Testis (tissue), 3 donors: Measurements from ENCODE around the gene HEPHL1. TPM values are rescaled to one million over a fixed set of nuclear protein-coding genes. Genes with fewer than 3 reads are reported as not detected.

ENCODE experiments used
- DNase-seq: peaks from one replicate; pipeline ENCODE4 v3.0.0-alpha.2; 2019
- H3K27ac ChIP-seq, 2 donors: fragments of 200-600 bp; sonication (generic); one replicate each; pipeline ENCODE4 v1.5.1; 2019
- H3K27me3 ChIP-seq: fragments of 200-600 bp; sonication (generic); one replicate; pipeline ENCODE4 v1.5.1; 2019
- H3K36me3 ChIP-seq: fragments of 200-600 bp; sonication (generic); one replicate; pipeline ENCODE4 v1.5.1; 2017; ENCODE audit warnings: low read depth; ENCODE audit errors: missing control alignments
- H3K4me1 ChIP-seq: fragments of 200-600 bp; sonication (generic); one replicate; pipeline ENCODE4 v1.5.1; 2019
- H3K4me3 ChIP-seq, 2 donors: fragments of 200-600 bp; sonication (generic); one replicate each; pipeline ENCODE4 v1.5.1; 2017 to 2019
- H3K9me3 ChIP-seq: fragments of 200-600 bp; sonication (generic); one replicate; pipeline ENCODE4 v1.5.1; 2017
- POLR2A ChIP-seq: fragments of 450-650 bp; IDR thresholded peaks from one replicate; pipeline ENCODE4 v1.6.1; 2017; ENCODE audit warnings: antibody characterized with exemption, mild to moderate bottlenecking, moderate library complexity
- WGBS, 2 donors: methylation state at CpG; one replicate each; pipeline ENCODE4 v1.1.5; 2018; 5-methylcytosine and 5-hydroxymethylcytosine counted together
- intact Hi-C: fragments of 100-400 bp; cut with DNase I; formaldehyde crosslinking; loops from one replicate; pipeline ENCODE4 v1.15.1; 2023; ENCODE audit warnings: low total_unique reads
- polyA plus RNA-seq: library from polyadenylated mRNA; stranded (reverse); fragments of 350-450 nt; fragmentation: Illumina TruSeq; extraction: RNeasy Lipid Tissue Mini Kit (QIAGEN cat#74804); gene quantifications from one replicate; pipeline ENCODE4 v1.2.3, GENCODE V29; 2014; ENCODE audit warnings: low read depth, low replicate concordance; ENCODE audit not compliant: insufficient read depth
- total RNA-seq, 2 donors: library from RNA; depleted of rRNA; stranded (reverse); fragments of >200 nt; gene quantifications; one replicate each; pipeline ENCODE4 v1.2.3, GENCODE V29; 2016
- TF ChIP-seq, protein P1 (sequence below), 3 experiments: fragments of 450-650 bp in 2 of 3; fragments of 200-600 bp in 1 of 3; sonication (generic) in 1 of 3; IDR thresholded peaks; one replicate each; pipeline ENCODE4 v1.5.1; 2016 to 2019; ENCODE audit warnings: antibody characterized with exemption in 3 of 3, mild to moderate bottlenecking in 2 of 3, moderate library complexity in 1 of 3

HEPHL1 gene
- total and polyA plus RNA-seq, 3 donors from 2014 or later: 0.24 to 0.87 (median 0.54) TPM

DNA sequence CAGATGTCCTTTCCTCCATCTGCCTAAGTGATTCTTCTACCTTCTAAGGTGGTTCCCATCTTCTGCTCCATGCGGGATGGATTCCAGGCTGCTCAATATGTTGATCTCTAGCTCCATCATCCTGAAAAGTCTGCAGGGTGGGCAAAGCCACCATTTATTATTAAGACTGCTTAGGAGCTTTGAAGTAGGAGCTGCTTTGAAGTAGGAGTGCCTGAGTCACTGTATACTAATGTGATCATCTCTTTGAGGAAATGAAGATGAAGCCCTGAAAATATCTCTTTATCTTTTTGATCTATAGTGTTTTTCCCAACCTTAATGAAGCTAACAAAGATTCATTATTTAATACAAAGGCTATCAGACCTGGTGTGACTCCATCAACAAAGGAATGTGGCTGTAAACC is 13.1 kb downstream of the HEPHL1 start:
- no peak for DNase-seq
- no peaks in the 10 kb centered on the region for H3K27me3 ChIP-seq
- no peaks in the 10 kb centered on the region for H3K36me3 ChIP-seq
- no peaks in the 10 kb centered on the region for H3K9me3 ChIP-seq
- H3K27ac ChIP-seq: no peak overlapping the region
- TF ChIP-seq POLR2A: no peak
- TF ChIP-seq, protein P1, sequence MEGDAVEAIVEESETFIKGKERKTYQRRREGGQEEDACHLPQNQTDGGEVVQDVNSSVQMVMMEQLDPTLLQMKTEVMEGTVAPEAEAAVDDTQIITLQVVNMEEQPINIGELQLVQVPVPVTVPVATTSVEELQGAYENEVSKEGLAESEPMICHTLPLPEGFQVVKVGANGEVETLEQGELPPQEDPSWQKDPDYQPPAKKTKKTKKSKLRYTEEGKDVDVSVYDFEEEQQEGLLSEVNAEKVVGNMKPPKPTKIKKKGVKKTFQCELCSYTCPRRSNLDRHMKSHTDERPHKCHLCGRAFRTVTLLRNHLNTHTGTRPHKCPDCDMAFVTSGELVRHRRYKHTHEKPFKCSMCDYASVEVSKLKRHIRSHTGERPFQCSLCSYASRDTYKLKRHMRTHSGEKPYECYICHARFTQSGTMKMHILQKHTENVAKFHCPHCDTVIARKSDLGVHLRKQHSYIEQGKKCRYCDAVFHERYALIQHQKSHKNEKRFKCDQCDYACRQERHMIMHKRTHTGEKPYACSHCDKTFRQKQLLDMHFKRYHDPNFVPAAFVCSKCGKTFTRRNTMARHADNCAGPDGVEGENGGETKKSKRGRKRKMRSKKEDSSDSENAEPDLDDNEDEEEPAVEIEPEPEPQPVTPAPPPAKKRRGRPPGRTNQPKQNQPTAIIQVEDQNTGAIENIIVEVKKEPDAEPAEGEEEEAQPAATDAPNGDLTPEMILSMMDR (IDR thresholded peaks at IDR 0.05): no peak
- H3K4me3 ChIP-seq: no peak overlapping the region
- no peaks in the 10 kb centered on the region for H3K4me1 ChIP-seq
- intact Hi-C loops: no loop called here
- WGBS, 2 donors: 54 to 100% methylated on average over 1 of the region's 1 CpG

- no peaks in the 10 kb centered on the region for H3K27me3 ChIP-seq
- DNase-seq: no peak
- H3K4me1 ChIP-seq: no peaks in the 10 kb centered on the region
- no peaks in the 10 kb centered on the region for H3K36me3 ChIP-seq
- H3K27ac ChIP-seq: no peak overlapping the region
- H3K4me3 ChIP-seq: no peak overlapping the region
- intact Hi-C loops: no loop called here
- TF ChIP-seq, protein P1 (IDR thresholded peaks at IDR 0.05): no peak
- TF ChIP-seq POLR2A: no peak
- WGBS, 2 donors: 74 to 82% methylated on average over 2 of the region's 2 CpGs
- no peaks in the 10 kb centered on the region for H3K9me3 ChIP-seq
Observed at GRCh38 chr11:94036096-94036495, 14.9 kb downstream of the HEPHL1 start.

- no peaks in the 10 kb centered on the region for H3K27me3 ChIP-seq
- intact Hi-C loops: no loop called here
- H3K9me3 ChIP-seq: no peaks in the 10 kb centered on the region
- H3K27ac ChIP-seq: no peak overlapping the region
- no peak for TF ChIP-seq POLR2A
- TF ChIP-seq, protein P1 (IDR thresholded peaks at IDR 0.05): no peak
- no peak overlapping the region for H3K4me3 ChIP-seq
- H3K4me1 ChIP-seq: no peaks in the 10 kb centered on the region
- 71 to 77% methylated on average over 3 of the region's 3 CpGs for WGBS, 2 donors
- no peaks in the 10 kb centered on the region for H3K36me3 ChIP-seq
- DNase-seq: no peak
Observed at GRCh38 chr11:94043241-94043640, 22.1 kb downstream of the HEPHL1 start.

DNA sequence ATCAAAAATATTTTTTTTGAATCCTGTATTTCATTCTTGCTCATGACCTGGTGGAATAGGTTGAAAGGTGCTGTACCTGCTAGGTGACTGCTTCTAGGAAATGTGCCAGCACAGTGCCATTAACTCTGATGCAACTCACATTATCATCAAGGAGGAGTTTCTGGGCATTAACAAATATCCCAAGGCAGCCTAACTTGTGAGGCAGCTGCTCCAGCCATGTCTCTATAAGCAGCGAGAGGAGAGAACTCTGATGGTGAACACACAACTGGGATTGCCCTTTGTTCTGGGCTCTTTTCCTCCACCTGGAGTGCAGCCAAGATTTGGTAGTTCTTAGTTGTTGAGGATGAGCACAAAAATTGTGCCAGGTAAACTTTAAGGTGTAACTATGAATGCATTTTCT is 25.6 kb downstream of the HEPHL1 start:
- Histone ChIP-seq H3K27me3 (no peaks in the 10 kb centered on the region), H3K36me3 (no peaks in the 10 kb centered on the region), H3K9me3 (no peaks in the 10 kb centered on the region), H3K4me3 (no peak overlapping the region), H3K27ac (no peak overlapping the region), H3K4me1 (no peaks in the 10 kb centered on the region)
- intact Hi-C loops: no loop called here
- TF ChIP-seq, protein P1 (IDR thresholded peaks at IDR 0.05): no peak
- no peak for TF ChIP-seq POLR2A
- no peak for DNase-seq
- 79 to 94% methylated on average over 1 of the region's 1 CpG for WGBS, 2 donors

DNA sequence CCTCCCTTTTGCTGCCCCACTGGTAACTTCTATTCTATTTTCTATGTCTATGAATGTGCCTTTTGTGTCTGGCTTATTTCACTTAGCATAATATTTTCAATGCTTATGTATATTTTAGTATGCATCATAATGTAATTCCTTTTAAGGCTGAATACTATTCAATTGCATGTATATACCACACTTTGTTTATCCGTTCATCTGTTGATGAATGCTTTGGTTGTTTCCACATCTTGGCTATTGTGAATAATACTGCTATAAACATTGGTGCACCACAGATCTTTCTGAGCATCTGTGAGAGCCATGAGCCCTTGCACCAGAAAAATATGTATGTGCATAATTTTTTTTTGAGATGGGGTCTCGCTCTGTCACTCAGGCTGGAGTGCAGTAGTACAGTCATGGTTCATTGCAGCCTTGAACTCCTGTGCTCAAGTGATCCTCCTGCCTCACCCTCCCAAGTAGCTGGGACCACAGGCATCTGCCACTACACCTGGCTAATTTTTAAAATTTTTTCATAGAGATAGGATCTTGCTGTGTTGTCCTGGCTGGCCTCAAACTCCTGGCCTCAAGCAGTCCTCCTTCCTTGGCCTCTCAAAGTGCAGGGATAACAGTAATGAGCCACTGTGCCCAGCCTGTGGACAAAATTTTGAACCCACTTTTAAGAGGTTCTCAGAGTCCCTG is 27.0 kb downstream of the HEPHL1 start:
- no peak for DNase-seq

More for the DNA sequence above, 27.0 kb downstream of the HEPHL1 start:
- H3K9me3 ChIP-seq: no peaks in the 10 kb centered on the region
- H3K36me3 ChIP-seq: no peaks in the 10 kb centered on the region
- intact Hi-C loops: no loop called here
- H3K27ac ChIP-seq: no peak overlapping the region
- no peak for TF ChIP-seq POLR2A
- TF ChIP-seq, protein P1 (IDR thresholded peaks at IDR 0.05): no peak
- H3K4me1 ChIP-seq: no peaks in the 10 kb centered on the region
- 93 to 94% methylated on average over 2 of the region's 2 CpGs for WGBS, 2 donors
- H3K4me3 ChIP-seq: no peak overlapping the region
- H3K27me3 ChIP-seq: no peaks in the 10 kb centered on the region
